Measurements from ENCODE around the gene LRRD1.
"Not testable (repeated sequence)": the region's sequence is repeated elsewhere in the genome, so short reads cannot be mapped to it uniquely, and the experiment has no call there.

Gene LRRD1

DNA sequence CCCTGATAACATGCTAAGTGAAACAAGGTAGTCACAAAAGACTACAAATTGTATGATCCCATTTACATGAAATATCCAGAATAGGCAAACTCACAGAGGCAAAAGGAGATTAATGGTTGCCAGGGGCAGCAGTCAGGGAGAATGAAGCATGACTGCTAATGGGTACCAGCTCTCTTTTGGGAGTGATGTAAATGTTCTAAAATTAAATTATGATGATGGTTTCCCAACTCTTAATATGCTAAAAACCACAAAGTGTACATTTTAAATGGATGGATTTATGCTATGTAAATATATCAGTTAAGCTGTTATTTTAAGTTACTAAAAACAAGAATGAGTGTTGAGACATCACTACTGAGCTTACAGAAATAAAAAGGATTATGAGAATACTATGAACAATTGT is 57.3 kb downstream of the LRRD1 start:
- no peak for DNase-seq (ENCODE audit: low spot score)
- TF ChIP-seq, protein P1, sequence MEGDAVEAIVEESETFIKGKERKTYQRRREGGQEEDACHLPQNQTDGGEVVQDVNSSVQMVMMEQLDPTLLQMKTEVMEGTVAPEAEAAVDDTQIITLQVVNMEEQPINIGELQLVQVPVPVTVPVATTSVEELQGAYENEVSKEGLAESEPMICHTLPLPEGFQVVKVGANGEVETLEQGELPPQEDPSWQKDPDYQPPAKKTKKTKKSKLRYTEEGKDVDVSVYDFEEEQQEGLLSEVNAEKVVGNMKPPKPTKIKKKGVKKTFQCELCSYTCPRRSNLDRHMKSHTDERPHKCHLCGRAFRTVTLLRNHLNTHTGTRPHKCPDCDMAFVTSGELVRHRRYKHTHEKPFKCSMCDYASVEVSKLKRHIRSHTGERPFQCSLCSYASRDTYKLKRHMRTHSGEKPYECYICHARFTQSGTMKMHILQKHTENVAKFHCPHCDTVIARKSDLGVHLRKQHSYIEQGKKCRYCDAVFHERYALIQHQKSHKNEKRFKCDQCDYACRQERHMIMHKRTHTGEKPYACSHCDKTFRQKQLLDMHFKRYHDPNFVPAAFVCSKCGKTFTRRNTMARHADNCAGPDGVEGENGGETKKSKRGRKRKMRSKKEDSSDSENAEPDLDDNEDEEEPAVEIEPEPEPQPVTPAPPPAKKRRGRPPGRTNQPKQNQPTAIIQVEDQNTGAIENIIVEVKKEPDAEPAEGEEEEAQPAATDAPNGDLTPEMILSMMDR (IDR thresholded peaks at IDR 0.05; ENCODE audit: extremely low read depth, missing control alignments): no peak

GRCh38 chr7:92119213-92119759 is 59.7 kb downstream of the LRRD1 start:
- no peak for DNase-seq (ENCODE audit: low spot score)

DNA sequence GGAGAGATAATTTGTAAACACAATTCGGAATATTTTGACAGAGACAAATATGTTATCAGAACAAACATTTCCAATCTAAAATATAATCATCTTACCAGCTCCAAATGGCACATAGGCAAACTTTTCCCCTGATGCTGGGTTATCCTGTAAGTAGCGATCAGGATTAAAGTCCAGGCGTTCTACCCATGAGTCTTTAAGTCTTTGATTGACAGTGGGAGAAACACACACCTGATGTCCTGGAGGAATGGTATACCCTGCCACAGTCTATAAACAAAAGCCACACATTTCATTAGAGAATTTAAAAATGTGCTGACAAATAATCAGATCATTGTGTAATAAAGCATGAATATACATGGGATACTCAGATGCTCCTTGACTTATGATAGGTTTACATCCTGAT is 62.0 kb downstream of the LRRD1 start:
- no peak for DNase-seq (ENCODE audit: low spot score)
- TF ChIP-seq, protein P1 (IDR thresholded peaks at IDR 0.05; ENCODE audit: extremely low read depth, missing control alignments): no peak

More at GRCh38 chr7:92119213-92119759, 59.7 kb downstream of the LRRD1 start:
- TF ChIP-seq, protein P1 (IDR thresholded peaks at IDR 0.05; ENCODE audit: extremely low read depth, missing control alignments): no peak

DNA sequence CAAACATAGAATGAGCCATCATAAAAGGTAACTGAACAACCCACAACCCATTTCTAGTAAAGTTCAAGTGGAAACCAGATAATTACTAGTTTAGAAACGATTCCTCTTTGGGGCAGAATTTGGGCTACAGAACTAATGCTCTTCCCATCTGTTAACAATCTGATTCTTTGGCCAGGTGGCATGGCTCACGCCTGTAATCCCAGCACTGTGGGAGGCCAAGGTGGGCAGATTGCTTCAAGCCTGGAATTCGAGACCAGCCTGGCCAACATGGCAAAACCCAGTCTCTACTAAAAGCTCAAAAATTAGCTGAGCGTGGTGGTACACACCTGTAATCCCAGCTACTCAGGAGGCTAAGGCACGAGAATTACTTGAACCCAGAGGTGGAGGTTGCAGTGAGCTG is 63.1 kb downstream of the LRRD1 start:
- TF ChIP-seq, protein P1 (IDR thresholded peaks at IDR 0.05; ENCODE audit: extremely low read depth, missing control alignments): no peak
- no peak for DNase-seq (ENCODE audit: low spot score)

DNA sequence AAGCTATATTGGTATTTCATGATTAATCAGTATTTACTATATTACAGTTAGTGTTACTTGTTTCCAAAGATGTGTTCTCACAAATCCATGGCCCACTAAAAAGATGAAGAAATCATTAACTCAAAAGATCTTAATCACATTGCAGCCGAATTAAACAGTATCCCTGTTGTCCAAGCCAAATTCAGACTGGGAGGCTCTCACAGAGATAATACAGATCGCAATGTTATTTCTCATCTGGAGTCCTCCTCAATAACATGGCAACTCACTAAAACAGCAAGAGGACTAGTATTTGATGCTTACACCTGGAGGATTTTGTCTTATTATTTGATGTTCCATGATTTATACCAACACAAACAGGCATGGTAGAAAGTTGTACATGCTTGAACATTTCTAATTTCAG is 68.1 kb downstream of the LRRD1 start:
- TF ChIP-seq, protein P1 (IDR thresholded peaks at IDR 0.05; ENCODE audit: extremely low read depth, missing control alignments): no peak
- DNase-seq (ENCODE audit: low spot score): no peak

- no peak for DNase-seq (ENCODE audit: low spot score)
- TF ChIP-seq, protein P1 (IDR thresholded peaks at IDR 0.05; ENCODE audit: extremely low read depth, missing control alignments): no peak
Observed at GRCh38 chr7:92108821-92109220, 70.1 kb downstream of the LRRD1 start.

DNA sequence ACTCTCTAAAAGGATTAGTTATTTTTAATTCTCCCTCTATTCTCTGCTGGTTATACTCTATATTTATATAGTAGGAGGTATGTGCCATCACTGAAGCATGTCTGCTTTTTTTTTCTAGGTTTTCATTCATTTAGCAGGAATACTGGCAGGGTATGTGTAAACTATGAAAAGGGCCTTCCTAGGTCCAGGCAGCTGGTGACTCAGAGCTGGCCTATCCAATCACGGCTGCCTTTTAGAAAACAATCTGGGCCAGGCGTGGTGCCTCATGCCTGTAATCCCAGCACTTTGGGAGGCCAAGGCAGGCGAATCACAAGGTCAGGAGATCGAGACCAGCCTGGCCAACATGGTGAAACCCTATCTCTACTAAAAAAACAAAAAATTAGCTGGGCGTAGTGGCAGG is 76.1 kb downstream of the LRRD1 start:
- DNase-seq (ENCODE audit: low spot score): not testable (repeated sequence)

DNA sequence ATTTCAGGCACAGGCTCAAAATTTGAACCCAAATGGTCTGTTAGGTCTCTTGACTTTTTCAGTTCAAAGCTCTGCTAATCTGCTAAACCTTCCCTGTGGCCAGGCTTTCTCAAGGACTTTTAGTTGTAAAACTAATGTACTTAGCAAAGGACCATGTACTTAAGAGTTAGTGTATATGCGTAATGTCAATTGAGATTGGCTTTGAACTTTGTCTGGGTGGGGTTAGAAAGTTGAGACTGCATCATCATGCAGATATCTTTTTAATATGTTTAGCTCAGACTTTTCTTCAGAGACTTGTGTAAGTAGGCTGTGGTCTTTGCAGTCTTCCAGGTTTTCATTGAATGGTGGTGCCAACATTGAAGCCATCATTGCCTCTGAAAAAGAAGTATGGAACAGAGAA is 78.4 kb downstream of the LRRD1 start:
- TF ChIP-seq, protein P1 (IDR thresholded peaks at IDR 0.05; ENCODE audit: extremely low read depth, missing control alignments): no peak
- DNase-seq (ENCODE audit: low spot score): no peak

Data from GM20000 (cell line).